Neural cell (in vitro differentiated cells): ENCODE measurements around the gene NMU. TPM values are rescaled to one million over a fixed set of nuclear protein-coding genes. Genes with fewer than 3 reads are reported as not detected.

Source experiments
- H2AFZ ChIP-seq: fragments of 200-600, 300-800 bp; sonication (generic), shearing (Covaris generic); 2 replicates; pipeline ENCODE4 v1.6.0; 2014; ENCODE audit warnings: low read depth, mild to moderate bottlenecking, antibody characterized with exemption, low read length, moderate library complexity
- H3F3A ChIP-seq: fragments of 200-600 bp; shearing (Covaris generic); 2 replicates; pipeline ENCODE4 v1.6.1; 2016; ENCODE audit warnings: mild to moderate bottlenecking, moderate library complexity, mixed read lengths, antibody characterized with exemption, low read length; ENCODE audit not compliant: insufficient read depth, poor library complexity, severe bottlenecking
- H3K27ac ChIP-seq: fragments of 200-600, 300-800 bp; sonication (generic), shearing (Covaris generic); 2 replicates; pipeline ENCODE4 v1.5.1; 2014; ENCODE audit warnings: mild to moderate bottlenecking, low read length, moderate library complexity
- H3K27me3 ChIP-seq: fragments of 300-800, 200-600 bp; sonication (generic), shearing (Covaris generic); 2 replicates; pipeline ENCODE4 v1.6.0; 2014; ENCODE audit warnings: mild to moderate bottlenecking, low read depth, low read length, moderate library complexity; ENCODE audit not compliant: insufficient read depth
- H3K36me3 ChIP-seq: fragments of 300-800, 200-600 bp; sonication (generic), shearing (Covaris generic); 2 replicates; pipeline ENCODE4 v1.5.1; 2014; ENCODE audit warnings: mild to moderate bottlenecking, antibody characterized with exemption, low read length, moderate library complexity; ENCODE audit not compliant: insufficient read depth
- H3K4me2 ChIP-seq: fragments of 300-800, 200-600 bp; sonication (generic), shearing (Covaris generic); 2 replicates; pipeline ENCODE4 v1.6.0; 2014; ENCODE audit warnings: mild to moderate bottlenecking, low read length
- H3K4me3 ChIP-seq: fragments of 300-800, 200-600 bp; sonication (generic), shearing (Covaris generic); 2 replicates; pipeline ENCODE4 v1.5.1; 2014; ENCODE audit warnings: mild to moderate bottlenecking, low read length, moderate library complexity
- H3K79me2 ChIP-seq: fragments of 200-600 bp; shearing (Covaris generic); replicated peaks from 2 replicates; pipeline ENCODE4 v1.6.0; 2014; ENCODE audit warnings: mild to moderate bottlenecking, low read length, moderate library complexity; ENCODE audit not compliant: insufficient read depth
- H3K9ac ChIP-seq: fragments of 300-800, 200-600 bp; sonication (generic), shearing (Covaris generic); 2 replicates; pipeline ENCODE4 v1.6.1; 2016; ENCODE audit warnings: mild to moderate bottlenecking, low read length, mixed read lengths
- H3K9me2 ChIP-seq: fragments of 200-600 bp; shearing (Covaris generic); 2 replicates; pipeline ENCODE4 v1.6.1; 2016; ENCODE audit warnings: mild to moderate bottlenecking, low read length, mixed read lengths; ENCODE audit not compliant: insufficient read depth
- H3K9me3 ChIP-seq: fragments of 200-600, 300-800 bp; sonication (generic), shearing (Covaris generic); 2 replicates; pipeline ENCODE4 v1.6.1; 2016; ENCODE audit warnings: mild to moderate bottlenecking, mixed run types, low read length, moderate library complexity, mixed read lengths
- H4K20me1 ChIP-seq: fragments of 200-600 bp; shearing (Covaris generic); 2 replicates; pipeline ENCODE4 v1.6.1; 2016; ENCODE audit warnings: mild to moderate bottlenecking, mixed run types; ENCODE audit not compliant: insufficient read depth
- CTCF ChIP-seq: fragments of 450-650 bp; IDR thresholded peaks from 2 replicates; pipeline ENCODE4 v1.5.1; 2014; ENCODE audit warnings: antibody characterized with exemption, mild to moderate bottlenecking, moderate library complexity; ENCODE audit not compliant: poor library complexity, severe bottlenecking
- EZH2 ChIP-seq: fragments of 200-600, 300-800 bp; shearing (Covaris generic), sonication (generic); IDR thresholded peaks from 2 replicates; pipeline ENCODE4 v1.6.1; 2014; ENCODE audit warnings: antibody characterized with exemption, low read length, borderline replicate concordance, mild to moderate bottlenecking; ENCODE audit not compliant: insufficient read depth, poor library complexity, severe bottlenecking
- MXI1 ChIP-seq: fragments of 450-650 bp; conservative IDR thresholded peaks from 2 replicates; pipeline ENCODE4 v1.6.1; 2014; ENCODE audit warnings: antibody characterized with exemption, mild to moderate bottlenecking; ENCODE audit not compliant: poor library complexity, severe bottlenecking
- POLR2AphosphoS5 ChIP-seq: IDR thresholded peaks from 2 replicates; pipeline ENCODE4 v1.6.1; 2012
- REST ChIP-seq: IDR thresholded peaks from 2 replicates; pipeline ENCODE4 v1.6.1; 2012; ENCODE audit warnings: borderline replicate concordance
- SMC3 ChIP-seq: fragments of 450-650 bp; conservative IDR thresholded peaks from 2 replicates; pipeline ENCODE4 v1.6.1; 2014; ENCODE audit warnings: antibody characterized with exemption, mild to moderate bottlenecking, moderate library complexity; ENCODE audit not compliant: poor library complexity
- TAF1 ChIP-seq: IDR thresholded peaks from 2 replicates; pipeline ENCODE4 v1.6.1; 2012; ENCODE audit warnings: low read depth
- polyA plus RNA-seq: library from polyadenylated mRNA; depleted of rRNA; stranded (reverse); fragments of >200 nt; gene quantifications from 2 replicates; pipeline ENCODE4 v1.2.3, GENCODE V29; 2014

NMU gene
- polyA plus RNA-seq, 1 donor from 2014 or later, result 47.2 TPM

GRCh38 chr4:55682295-55682694, 46.2 kb upstream of the NMU start:
- no peaks in the 10 kb centered on the region for H3K79me2 ChIP-seq

GRCh38 chr4:55681430-55681829, 45.3 kb upstream of the NMU start:
- Histone ChIP-seq H3K9me2 (no peaks in the 10 kb centered on the region), H3K27me3 (no peaks in the 10 kb centered on the region), H4K20me1 (no peaks in the 10 kb centered on the region), H3K4me2 (no peak overlapping the region), H3K79me2 (no peaks in the 10 kb centered on the region), H3K9ac (no peak overlapping the region), H3K4me3 (no peak overlapping the region), H3K9me3 (no peaks in the 10 kb centered on the region), H3K27ac (no peak overlapping the region), H3F3A (no peaks in the 10 kb centered on the region), H3K36me3 (no peaks in the 10 kb centered on the region), H2AFZ (no peak overlapping the region)
- TF ChIP-seq CTCF (no peak), EZH2 (no peak), SMC3 (no peak), POLR2AphosphoS5 (no peak), REST (no peak), MXI1 (no peak), TAF1 (no peak)

More at GRCh38 chr4:55682295-55682694, 46.2 kb upstream of the NMU start:
- H3K4me3 ChIP-seq, result no peak overlapping the region
- no peaks in the 10 kb centered on the region for H4K20me1 ChIP-seq
- no peaks in the 10 kb centered on the region for H3K36me3 ChIP-seq
- no peak overlapping the region for H3K4me2 ChIP-seq
- no peak overlapping the region for H2AFZ ChIP-seq
- H3K9ac ChIP-seq, result no peak overlapping the region
- no peaks in the 10 kb centered on the region for H3K9me3 ChIP-seq
- no peaks in the 10 kb centered on the region for H3F3A ChIP-seq
- H3K9me2 ChIP-seq, result no peaks in the 10 kb centered on the region
- H3K27ac ChIP-seq, result no peak overlapping the region
- H3K27me3 ChIP-seq, result no peaks in the 10 kb centered on the region
- TF ChIP-seq CTCF, result no peak
